Left cardiac atrium (tissue), 4 donors: ENCODE measurements around the gene ETV6. TPM values are rescaled to one million over a fixed set of nuclear protein-coding genes. Genes with fewer than 3 reads are reported as not detected.

ENCODE experiments used
- ATAC-seq, 2 donors: fragments of 200-7000 bp; cut with Tn5 transposase; one replicate each; pipeline ENCODE4 v1.9.1; 2020; ENCODE audit warnings: mild to moderate bottlenecking in 2 of 2, moderate library complexity in 2 of 2
- DNase-seq: peaks from one replicate; pipeline ENCODE4 v3.0.0-alpha.2; 2020
- intact Hi-C, 2 donors: fragments of 100-400 bp; cut with DNase I; formaldehyde crosslinking; loops; one replicate each; pipeline versions ENCODE4 v1.14.1 to v1.15.1; 2022 to 2023
- total RNA-seq, 2 donors: library from RNA; stranded (reverse); fragmentation: NEBNext Ultra II Directional; extraction: Animal tissue kit (Norgen Biotek cat#: 25700); gene quantifications; one replicate each; pipeline ENCODE4 v1.2.1, GENCODE V29; 2021
- donor health status: DM: no; HTN: yes; CAD: no.
- donor health status: DM: no; HTN: yes; CAD: no; lungs with severe emphysema.
- donor health status: DM: yes; HTN: yes; CAD: no.
- donor health status: Dilated cardiomyopathy.

ETV6 gene
- total RNA-seq, 2 donors from 2014 or later = 12.1 to 20.2 TPM

- ATAC-seq (no peak), DNase-seq (no peak)
- intact Hi-C loops = no loop called here
Observed at GRCh38 chr12:11706509-11707379, 57.3 kb downstream of the ETV6 start.

- ATAC-seq (peak; percentile 41 to 54), DNase-seq (peak; percentile 43)
- intact Hi-C loops = no loop called here
Observed at GRCh38 chr12:11707535-11707934, 58.1 kb downstream of the ETV6 start.

- intact Hi-C loops = no loop called here
- DNase-seq (no peak), ATAC-seq (no peak)
Observed at GRCh38 chr12:11709513-11709912, 60.0 kb downstream of the ETV6 start.

- DNase-seq (no peak), ATAC-seq (no peak)
- intact Hi-C loops = loop anchor here in 1 of 2 donors (10.0 kb wide), 1 partner anchor 304 kb away; no protein-coding TSS in a partner anchor
Observed at GRCh38 chr12:11710431-11710830, 61.0 kb downstream of the ETV6 start.

GRCh38 chr12:11710906-11711305, 61.4 kb downstream of the ETV6 start:
- ATAC-seq = no peak
- intact Hi-C loops = loop anchor here in 1 of 2 donors (10.0 kb wide), 1 partner anchor 304 kb away; no protein-coding TSS in a partner anchor
- no peak for DNase-seq

GRCh38 chr12:11711651-11712327, 62.3 kb downstream of the ETV6 start:
- intact Hi-C loops = loop anchor here in 1 of 2 donors (10.0 kb wide), 1 partner anchor 303 kb away; no protein-coding TSS in a partner anchor
- DNase-seq (no peak), ATAC-seq (peak in 1 of 2 donors; percentile 39)

GRCh38 chr12:11712491-11712890, 63.0 kb downstream of the ETV6 start:
- DNase-seq = no peak
- no peak for ATAC-seq
- intact Hi-C loops = loop anchor here in 1 of 2 donors (10.0 kb wide), 1 partner anchor 302 kb away; no protein-coding TSS in a partner anchor

GRCh38 chr12:11713202-11713601, 63.7 kb downstream of the ETV6 start:
- no peak for DNase-seq
- intact Hi-C loops = loop anchor here in 1 of 2 donors (10.0 kb wide), 1 partner anchor 302 kb away; no protein-coding TSS in a partner anchor
- no peak for ATAC-seq

- no peak for ATAC-seq
- no peak for DNase-seq
- intact Hi-C loops = loop anchor here in 1 of 2 donors (10.0 kb wide), 1 partner anchor 300 kb away; no protein-coding TSS in a partner anchor
Observed at GRCh38 chr12:11714626-11715025, 65.2 kb downstream of the ETV6 start.

- intact Hi-C loops = loop anchor here in 1 of 2 donors (10.0 kb wide), 1 partner anchor 299 kb away; no protein-coding TSS in a partner anchor
- ATAC-seq (no peak), DNase-seq (no peak)
Observed at GRCh38 chr12:11715621-11716020, 66.1 kb downstream of the ETV6 start.

- DNase-seq (no peak), ATAC-seq (no peak)
- intact Hi-C loops = loop anchor here in 1 of 2 donors (10.0 kb wide), 1 partner anchor 298 kb away; no protein-coding TSS in a partner anchor
Observed at GRCh38 chr12:11716794-11717518, 67.5 kb downstream of the ETV6 start.

GRCh38 chr12:11717519-11717961, 68.1 kb downstream of the ETV6 start:
- DNase-seq (no peak), ATAC-seq (no peak)
- intact Hi-C loops = loop anchor here in 1 of 2 donors (10.0 kb wide), 1 partner anchor 297 kb away; no protein-coding TSS in a partner anchor

- ATAC-seq = no peak
- no peak for DNase-seq
- intact Hi-C loops = loop anchor here in 1 of 2 donors (10.0 kb wide), 1 partner anchor 297 kb away; no protein-coding TSS in a partner anchor
Observed at GRCh38 chr12:11718105-11718504, 68.6 kb downstream of the ETV6 start.

GRCh38 chr12:11718768-11719253, 69.3 kb downstream of the ETV6 start:
- ATAC-seq (peak; percentile 46 to 66), DNase-seq (no peak)
- intact Hi-C loops = loop anchor here in 1 of 2 donors (10.0 kb wide), 1 partner anchor 296 kb away; no protein-coding TSS in a partner anchor

GRCh38 chr12:11719678-11720099, 70.2 kb downstream of the ETV6 start:
- intact Hi-C loops = loop anchor here in 1 of 2 donors (10.0 kb wide), 1 partner anchor 295 kb away; no protein-coding TSS in a partner anchor
- ATAC-seq (peak; percentile 80 to 90), DNase-seq (peak; percentile 74)

- ATAC-seq (no peak), DNase-seq (no peak)
- intact Hi-C loops = no loop called here
Observed at GRCh38 chr12:11722071-11722470, 72.6 kb downstream of the ETV6 start.

- ATAC-seq = no peak
- intact Hi-C loops = no loop called here
Observed at GRCh38 chr12:11722578-11723138, 73.2 kb downstream of the ETV6 start.

GRCh38 chr12:11723993-11724392, 74.5 kb downstream of the ETV6 start:
- intact Hi-C loops = no loop called here
- ATAC-seq (no peak), DNase-seq (no peak)

More at GRCh38 chr12:11722578-11723138, 73.2 kb downstream of the ETV6 start:
- no peak for DNase-seq
